Panc1 (cell line): ENCODE data around the gene FOS. TPM values are rescaled to one million over a fixed set of nuclear protein-coding genes. Genes with fewer than 3 reads are reported as not detected.

ENCODE experiments used
- ATAC-seq: fragments of 200-7000 bp; cut with Tn5 transposase; 2 replicates; pipeline ENCODE4 v1.9.1; 2020; ENCODE audit warnings: mild to moderate bottlenecking, moderate library complexity
- BruUV-seq: library from RNA; stranded (reverse); fragments of 400-500 nt; replicated peaks from 2 replicates; lab custom pipeline; 2021; lab: Mats Ljungman, UMichigan
- CTCF ChIA-PET: fragments of 300-600 bp; sonication (Branson Sonifier 250); formaldehyde crosslinking; loops from one replicate; lab custom pipeline; 2022; ENCODE audit warnings: antibody characterized with exemption; lab: Charles Lee
- POLR2A ChIA-PET: fragments of 300-600 bp; sonication (Branson Sonifier 250); formaldehyde crosslinking; loops from one replicate; lab custom pipeline; 2022; ENCODE audit warnings: antibody characterized with exemption; lab: Charles Lee
- DNase-seq: peaks from one replicate; pipeline ENCODE4 v3.0.0-alpha.2; 2010; ENCODE audit warnings: low read depth, low spot score
- H3K27ac ChIP-seq: 2 replicates; pipeline ENCODE4 v1.5.1; 2011; ENCODE audit warnings: mild to moderate bottlenecking, low read length, inconsistent platforms
- H3K27me3 ChIP-seq: fragments of 200-500 bp; sonication (Bioruptor generic); 2 replicates; pipeline ENCODE4 v1.6.0; 2014; ENCODE audit warnings: low read length, inconsistent platforms; ENCODE audit not compliant: control insufficient read depth, insufficient read depth
- H3K36me3 ChIP-seq: fragments of 200-500 bp; sonication (Bioruptor generic); 2 replicates; pipeline ENCODE4 v1.5.1; 2014; ENCODE audit warnings: inconsistent platforms, mild to moderate bottlenecking, low read length, moderate library complexity; ENCODE audit not compliant: control insufficient read depth, insufficient read depth
- H3K4me1 ChIP-seq: 2 replicates; pipeline ENCODE4 v1.5.1; 2011; ENCODE audit warnings: inconsistent platforms, mild to moderate bottlenecking, low read length, moderate library complexity; ENCODE audit not compliant: control insufficient read depth, insufficient read depth
- H3K4me3 ChIP-seq, 2 experiments: 2 replicates each; pipeline ENCODE4 v1.5.1; 2011 to 2012; ENCODE audit warnings: low read depth in 2 of 2, low read length in 2 of 2, mild to moderate bottlenecking in 2 of 2, inconsistent platforms in 1 of 2, moderate library complexity in 1 of 2
- H3K9me3 ChIP-seq: fragments of 200-500 bp; sonication (Bioruptor generic); 2 replicates; pipeline ENCODE4 v1.5.1; 2014; ENCODE audit warnings: low read depth, mild to moderate bottlenecking, inconsistent platforms, low read length, moderate library complexity; ENCODE audit not compliant: control insufficient read depth, insufficient read depth
- CTCF ChIP-seq: fragments of 450-650 bp; IDR thresholded peaks from 2 replicates; pipeline ENCODE4 v1.5.1; 2017; ENCODE audit warnings: mild to moderate bottlenecking
- POLR2AphosphoS5 ChIP-seq: IDR thresholded peaks from 2 replicates; pipeline ENCODE4 v1.6.1; 2012; ENCODE audit warnings: mild to moderate bottlenecking, low read depth, low read length, moderate library complexity
- REST ChIP-seq, 2 experiments: IDR thresholded peaks; 2 replicates each; pipeline ENCODE4 v1.6.1; 2011 to 2012; ENCODE audit warnings: low read depth in 2 of 2, control low read depth in 1 of 2, low read length in 1 of 2, mild to moderate bottlenecking in 1 of 2, moderate library complexity in 1 of 2; ENCODE audit not compliant: insufficient read depth in 1 of 2
- SIN3A ChIP-seq: IDR thresholded peaks from 2 replicates; pipeline ENCODE4 v1.6.1; 2012; ENCODE audit warnings: low read depth, mild to moderate bottlenecking, low read length, moderate library complexity, borderline replicate concordance; ENCODE audit not compliant: insufficient read depth
- TCF7L2 ChIP-seq: IDR thresholded peaks from 2 replicates; pipeline ENCODE4 v1.6.1; 2011; ENCODE audit warnings: mild to moderate bottlenecking, low read depth, low read length, inconsistent platforms
- in situ Hi-C: cut with HindIII; loops from 2 replicates; pipeline ENCODE4 v1.10.0; 2016; ENCODE audit warnings: low sequenced_read_pairs, low pct_unique_long_range_greater_than_20kb
- intact Hi-C: fragments of 100-400 bp; cut with micrococcal nuclease; formaldehyde crosslinking; loops from one replicate; pipeline ENCODE4 v1.10.0; 2022; ENCODE audit not compliant: unreplicated experiment
- total RNA-seq: library from RNA; stranded (reverse); gene quantifications from one replicate; pipeline ENCODE4 v1.2.1, GENCODE V29; 2021; ENCODE audit not compliant: unreplicated experiment

FOS gene
- total RNA-seq, 1 experiment from 2014 or later: 26.8 TPM

- Histone ChIP-seq H3K4me3 (no peak overlapping the region), H3K27ac (no peak overlapping the region), H3K36me3 (no peaks in the 10 kb centered on the region), H3K27me3 (no peaks in the 10 kb centered on the region; the same call in 1 of the 2 replicates), H3K4me1 (no peaks in the 10 kb centered on the region), H3K9me3 (no peaks in the 10 kb centered on the region)
- in situ Hi-C loops: no loop called here
- no peak for ATAC-seq
- intact Hi-C loops: no loop called here
- TF ChIP-seq POLR2AphosphoS5 (no peak), REST (IDR thresholded peaks at IDR 0.05; ENCODE audit: insufficient read depth in 1 of 2, low read depth in 2 of 2, low read length in 1 of 2) (no peak), SIN3A (no peak), TCF7L2 (no peak)
- no TSS peak for BruUV-seq
- POLR2A ChIA-PET: interaction anchor here (0.6 kb wide), 1 partner anchor 51 kb away, joined by 6 read pairs; no protein-coding TSS in a partner anchor
- no peak for DNase-seq
- CTCF ChIA-PET: no interaction called here
Measured at GRCh38 chr14:75273272-75274049, 5.2 kb upstream of the FOS start.

GRCh38 chr14:75274050-75274898 is 4.4 kb upstream of the FOS start:
- H3K27ac ChIP-seq: no peak overlapping the region
- intact Hi-C loops: no loop called here
- in situ Hi-C loops: no loop called here
- H3K4me3 ChIP-seq: no peak overlapping the region
- no peaks in the 10 kb centered on the region for H3K9me3 ChIP-seq
- peaks cover 4% of the 10 kb centered on the region; the same call in 1 of the 2 replicates for H3K36me3 ChIP-seq
- CTCF ChIA-PET: no interaction called here
- no peak for DNase-seq
- H3K27me3 ChIP-seq: no peaks in the 10 kb centered on the region
- no TSS peak for BruUV-seq
- no peaks in the 10 kb centered on the region for H3K4me1 ChIP-seq
- no peak for ATAC-seq
- TF ChIP-seq SIN3A (no peak), TCF7L2 (no peak), REST (IDR thresholded peaks at IDR 0.05; ENCODE audit: insufficient read depth in 1 of 2, low read depth in 2 of 2, low read length in 1 of 2) (no peak), POLR2AphosphoS5 (no peak), CTCF (no peak)
- POLR2A ChIA-PET: no interaction called here
